ELF-1 (cell line): ENCODE data around the gene OSBPL1A.

ENCODE experiments used
- DNase-seq: peaks from one replicate; pipeline ENCODE4 v3.0.0-alpha.2; 2016; ENCODE audit warnings: low read depth, low spot score

The OSBPL1A gene

DNA sequence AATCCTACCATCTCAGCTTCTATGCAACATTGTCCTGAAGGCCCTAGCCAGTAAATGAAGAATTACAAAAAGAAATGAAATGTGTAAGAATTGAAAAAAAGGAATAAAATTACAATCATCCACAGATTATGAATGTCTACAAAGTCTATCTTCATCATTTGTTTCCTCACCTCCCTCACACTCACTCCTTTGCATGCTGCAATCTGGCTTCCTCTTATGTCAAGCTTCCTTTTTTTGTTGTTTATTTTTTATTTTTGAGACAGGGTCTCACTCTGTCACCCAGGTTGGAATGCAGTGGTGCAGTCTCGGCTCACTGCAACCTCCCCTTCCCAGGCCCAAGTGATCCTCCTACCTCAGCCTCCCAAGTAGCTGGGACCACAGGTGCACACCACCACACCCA is 129.7 kb downstream of the OSBPL1A start:
- no peak for DNase-seq

GRCh38 chr18:24266131-24266530 is 131.5 kb downstream of the OSBPL1A start:
- DNase-seq = no peak

GRCh38 chr18:24265502-24266064 is 132.0 kb downstream of the OSBPL1A start:
- no peak for DNase-seq

- DNase-seq = no peak
These were observed 134.6 kb downstream of the OSBPL1A start for GRCh38 chr18:24263050-24263449.

DNA sequence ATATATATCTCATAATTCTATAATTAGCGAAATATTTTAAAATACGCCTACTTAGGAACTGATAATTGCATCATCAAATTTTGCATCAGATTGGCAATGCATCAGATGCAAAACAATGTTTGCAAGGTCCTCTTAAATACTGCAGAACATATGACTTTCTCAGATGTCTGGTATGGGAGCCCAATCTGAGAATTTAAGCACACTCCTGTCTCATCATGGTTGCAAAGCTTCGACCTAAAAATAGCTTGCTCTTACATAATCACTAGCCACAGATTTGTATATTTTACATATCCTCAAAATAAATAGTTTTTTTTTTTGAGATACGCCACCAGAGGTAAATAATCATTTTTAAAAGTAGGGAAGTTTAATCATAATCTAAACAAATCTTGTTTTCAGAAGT is 135.5 kb downstream of the OSBPL1A start:
- DNase-seq = no peak

DNA sequence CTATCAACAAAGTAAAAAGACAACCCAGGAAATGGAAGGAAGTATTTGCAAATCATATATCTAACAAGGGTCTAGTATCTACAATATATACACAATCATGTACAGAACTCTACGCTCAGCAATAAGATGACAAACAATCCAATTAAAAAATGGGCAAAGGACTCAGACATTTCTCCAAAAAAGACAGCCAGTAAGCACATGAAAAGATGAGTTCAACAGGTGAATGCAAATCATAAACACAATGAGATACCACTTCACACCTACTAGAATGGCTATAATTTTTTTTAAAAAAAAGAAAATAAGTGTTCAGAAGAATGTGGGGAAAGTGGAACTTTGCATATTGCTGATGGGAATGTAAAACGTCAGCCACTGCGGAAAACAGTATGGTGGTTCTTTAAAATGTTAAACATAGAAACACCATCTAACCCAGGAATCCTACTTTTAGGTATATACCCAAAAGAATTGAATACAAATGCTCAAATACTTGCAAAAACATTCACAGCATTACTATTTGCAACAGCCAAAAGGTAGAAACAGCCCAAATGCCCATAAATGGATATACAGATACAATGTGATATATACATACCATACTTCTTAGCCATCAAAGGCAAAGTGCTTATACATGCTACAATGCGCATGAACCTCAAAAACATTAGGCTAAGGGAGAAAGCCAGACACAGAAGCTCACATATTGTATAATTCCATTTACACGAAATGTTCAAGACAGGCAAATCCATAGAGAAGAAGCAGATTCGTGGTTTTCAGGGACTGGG is 137.6 kb downstream of the OSBPL1A start:
- no peak for DNase-seq

- no peak for DNase-seq
These were observed 143.6 kb downstream of the OSBPL1A start for GRCh38 chr18:24254071-24254470.

GRCh38 chr18:24249716-24250115 is 147.9 kb downstream of the OSBPL1A start:
- no peak for DNase-seq

- DNase-seq = no peak
These were observed 149.3 kb downstream of the OSBPL1A start for GRCh38 chr18:24248359-24248758.

DNA sequence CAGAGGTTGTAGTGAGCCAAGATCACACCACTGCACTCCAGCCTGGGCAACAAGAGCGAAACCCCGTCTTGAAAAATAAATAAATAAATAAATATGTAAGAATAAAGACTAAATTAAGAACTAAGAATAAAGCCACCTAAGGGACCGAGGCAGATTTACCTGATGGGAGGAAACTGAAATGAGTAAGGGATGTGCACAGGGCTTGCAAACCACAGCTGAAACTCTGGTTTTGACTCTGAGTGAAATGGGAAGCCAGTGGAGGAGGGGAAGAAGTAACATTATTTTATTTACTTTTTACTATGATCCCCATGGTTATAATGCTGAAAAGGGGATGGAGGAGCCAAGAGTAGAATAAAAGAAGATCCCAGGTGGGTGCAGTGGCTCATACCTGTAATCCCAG is 151.5 kb downstream of the OSBPL1A start:
- no peak for DNase-seq

DNA sequence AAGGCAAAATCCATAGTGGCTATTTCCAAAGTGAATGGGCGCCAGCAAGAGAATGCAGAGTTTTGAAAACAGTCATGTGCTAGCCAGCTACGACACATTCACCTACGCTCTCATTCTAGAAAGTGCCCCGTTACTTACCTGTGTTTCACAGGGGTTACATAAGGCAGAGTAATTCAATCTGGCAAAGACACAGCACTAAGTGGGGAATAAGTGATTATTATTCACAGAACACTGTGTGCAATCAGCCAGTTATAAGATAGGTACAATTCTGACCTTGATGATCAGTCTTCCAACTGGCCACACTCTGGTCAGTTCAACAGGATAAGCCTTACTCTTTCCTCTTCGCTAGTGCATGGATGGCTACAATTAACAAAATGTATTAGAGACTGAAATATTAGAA is 152.9 kb downstream of the OSBPL1A start:
- DNase-seq = no peak

DNA sequence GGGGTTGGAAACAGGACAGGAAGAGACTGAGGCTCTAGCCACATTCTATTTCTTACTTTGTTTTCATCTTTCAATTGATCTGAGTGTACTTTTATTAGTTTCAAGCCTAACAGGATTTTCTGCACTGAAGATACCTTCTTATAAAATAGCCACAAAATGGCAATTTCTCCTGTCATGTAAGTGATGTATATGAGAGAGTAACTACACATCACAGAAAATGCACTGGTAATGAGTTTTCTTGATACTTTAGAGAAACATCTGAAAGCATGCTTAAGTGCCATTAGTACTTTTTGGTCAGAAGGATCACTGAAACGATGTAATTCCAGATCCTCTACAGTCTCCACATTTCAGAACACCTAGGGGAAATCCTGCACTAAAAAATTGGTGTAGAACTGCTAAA is 153.9 kb downstream of the OSBPL1A start:
- DNase-seq = no peak

DNA sequence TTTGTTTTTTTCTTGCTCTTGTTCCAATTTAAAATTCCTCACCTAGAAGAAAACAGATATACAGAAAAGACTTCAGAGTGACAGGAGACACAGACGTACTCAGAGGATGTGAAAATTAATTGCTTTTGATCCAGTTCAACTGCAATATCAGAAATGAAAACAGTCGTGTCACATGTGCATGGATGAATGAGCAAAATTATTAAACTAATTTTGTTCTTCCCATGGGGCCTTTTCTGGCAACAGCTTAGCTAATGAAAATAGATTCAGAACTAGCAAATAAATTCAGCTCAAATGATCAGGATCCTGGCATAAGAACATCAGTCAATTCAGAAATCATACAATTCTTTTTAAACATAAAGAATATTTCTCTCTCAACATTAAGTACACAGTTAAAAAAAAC is 158.3 kb downstream of the OSBPL1A start:
- DNase-seq = no peak

DNA sequence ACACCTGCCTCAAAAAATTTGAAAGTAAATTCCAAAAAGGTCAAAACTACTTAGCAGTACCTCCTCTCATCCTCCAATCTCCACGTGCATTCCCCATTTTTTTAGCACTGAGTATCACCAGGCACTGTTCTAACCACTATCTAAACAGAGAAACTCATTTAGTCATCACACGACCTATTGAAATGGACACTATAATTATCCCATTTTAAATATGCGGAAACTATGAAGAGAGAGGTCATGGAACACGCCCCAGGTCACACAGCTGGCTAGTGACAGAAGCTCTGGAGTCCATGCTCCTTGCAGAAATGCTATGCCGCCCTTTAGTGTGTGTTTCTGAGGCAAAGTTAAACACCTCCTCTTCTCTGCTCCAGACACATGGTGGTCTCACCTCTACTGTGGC is 159.2 kb downstream of the OSBPL1A start:
- no peak for DNase-seq

GRCh38 chr18:24234850-24235418 is 162.7 kb downstream of the OSBPL1A start:
- no peak for DNase-seq

DNA sequence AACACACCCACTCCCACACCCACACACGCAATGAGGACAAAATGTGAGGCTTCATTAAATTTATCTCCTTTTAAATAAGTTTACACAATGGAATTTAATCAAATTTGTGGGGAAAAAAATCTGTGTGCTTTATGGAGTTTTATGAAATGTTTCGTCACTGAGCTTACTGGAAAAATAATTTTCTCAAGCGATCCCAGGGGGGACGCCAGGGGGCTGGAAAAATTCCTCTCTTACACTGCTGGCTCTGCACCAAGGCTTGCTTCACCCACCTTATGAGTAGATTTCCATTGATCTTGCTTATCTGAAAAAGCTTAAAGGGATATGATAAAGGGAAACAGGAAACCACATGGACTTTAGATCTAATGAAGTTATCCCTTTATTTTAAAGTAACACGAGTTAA is 163.3 kb downstream of the OSBPL1A start:
- no peak for DNase-seq

DNA sequence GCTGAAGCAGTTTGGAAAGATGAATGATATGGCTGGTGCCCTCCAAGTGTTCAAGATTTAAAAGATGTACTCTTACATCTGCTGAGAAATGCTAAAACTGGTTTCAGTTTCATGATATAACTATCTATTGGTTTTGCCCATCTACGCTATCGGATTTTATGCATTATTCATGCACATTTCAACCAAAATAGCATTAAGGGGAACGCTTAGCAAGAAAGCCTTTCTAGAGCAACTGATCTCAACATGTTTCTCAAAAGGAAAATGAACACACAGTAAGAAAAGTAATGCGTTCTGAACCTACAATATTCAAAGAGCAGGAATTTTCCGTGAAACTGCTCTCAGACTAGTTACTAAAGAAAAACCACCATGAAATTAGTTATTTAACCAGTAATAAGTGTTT is 164.8 kb downstream of the OSBPL1A start:
- no peak for DNase-seq

DNA sequence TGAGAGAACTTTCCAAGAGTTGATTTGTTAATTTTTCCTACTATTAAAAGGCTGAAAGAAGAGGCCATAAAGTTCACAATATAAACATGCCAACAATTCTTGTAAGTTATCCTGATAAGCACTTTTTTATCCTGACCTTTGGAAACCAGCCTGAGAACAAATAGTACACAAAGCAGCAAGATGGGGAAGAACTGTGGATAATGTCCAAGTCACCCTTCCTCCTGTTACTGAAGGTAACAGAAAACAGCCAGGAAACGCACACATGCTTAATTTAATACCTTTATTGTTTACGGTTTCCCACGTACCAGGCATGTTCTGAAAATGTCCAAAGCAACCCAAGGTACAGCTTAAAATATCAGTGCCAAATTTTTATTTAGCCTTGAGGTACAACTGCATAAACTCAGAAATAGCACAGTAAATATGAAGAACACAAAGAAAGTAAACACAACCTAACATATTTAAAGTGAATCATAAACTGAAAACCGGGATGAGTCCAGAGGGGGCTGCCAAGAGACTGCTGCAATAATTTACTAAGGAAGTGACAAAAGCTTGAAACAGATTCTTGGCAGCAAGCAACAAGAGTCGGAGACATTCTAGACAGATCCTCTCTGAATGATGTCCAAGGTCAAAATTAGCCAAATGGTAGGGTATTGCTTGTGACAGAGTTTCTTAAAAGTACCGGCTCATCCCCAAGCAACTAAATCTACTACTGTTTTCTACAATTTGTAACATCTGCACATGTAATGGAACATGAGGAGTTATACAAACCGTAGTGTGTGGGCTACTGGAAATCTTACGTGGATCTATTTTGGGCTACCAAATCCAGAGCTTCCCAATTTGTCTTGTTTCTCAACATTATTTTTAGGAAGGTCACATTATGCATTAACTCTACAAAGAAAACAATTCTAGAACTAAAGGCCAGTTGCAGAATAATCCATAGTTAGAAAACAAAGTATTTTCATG is 165.6 kb downstream of the OSBPL1A start:
- no peak for DNase-seq

- DNase-seq = no peak
These were observed 166.9 kb downstream of the OSBPL1A start for GRCh38 chr18:24230766-24231165.

- no peak for DNase-seq
These were observed 169.0 kb downstream of the OSBPL1A start for GRCh38 chr18:24228667-24229041.

GRCh38 chr18:24227977-24228666 is 169.5 kb downstream of the OSBPL1A start:
- no peak for DNase-seq

DNA sequence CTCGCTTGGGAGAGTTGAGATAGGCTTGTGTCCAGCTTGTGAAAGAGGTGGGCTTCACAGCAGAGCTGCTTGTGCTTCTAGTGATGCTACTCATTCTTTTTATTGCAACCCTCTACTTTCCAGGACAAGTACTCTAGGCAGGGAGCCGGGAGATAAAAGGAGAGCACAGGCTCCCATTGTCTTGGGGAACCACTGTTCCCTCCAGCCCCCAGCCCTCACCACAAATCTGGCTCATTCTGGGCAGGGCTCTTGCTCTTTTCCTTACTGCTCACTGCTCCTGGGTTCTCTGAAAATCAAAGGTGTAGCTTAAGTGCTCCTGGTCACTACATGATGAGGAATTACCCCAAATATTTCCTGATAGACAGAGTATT is 177.3 kb downstream of the OSBPL1A start:
- DNase-seq = no peak
